BE2C (cell line): ENCODE measurements around the gene EIF4EBP2.

Experiments used
- DNase-seq: peaks from one replicate; pipeline ENCODE4 v3.0.0-alpha.2; 2020
- H3K27me3 ChIP-seq: fragments of 250-450 bp; sonication (Bioruptor Pico); 2 replicates; pipeline ENCODE4 v1.5.1; 2020; ENCODE audit warnings: mild to moderate bottlenecking
- H3K36me3 ChIP-seq: fragments of 250-450 bp; sonication (Bioruptor Pico); 2 replicates; pipeline ENCODE4 v1.5.1; 2020; ENCODE audit warnings: mild to moderate bottlenecking
- H3K4me1 ChIP-seq: fragments of 250-450 bp; sonication (Bioruptor Pico); 2 replicates; pipeline ENCODE4 v1.5.1; 2020
- H3K4me3 ChIP-seq: 2 replicates; pipeline ENCODE4 v1.5.1; 2011; ENCODE audit warnings: low read depth, low read length
- H3K9me3 ChIP-seq: fragments of 250-450 bp; sonication (Bioruptor Pico); 2 replicates; pipeline ENCODE4 v1.5.1; 2020
- CTCF ChIP-seq: IDR thresholded peaks from 2 replicates; pipeline ENCODE4 v1.5.1; 2012; ENCODE audit warnings: mild to moderate bottlenecking, low read depth, low read length

Gene EIF4EBP2

GRCh38 chr10:70441161-70441894 lies 37.4 kb downstream of the EIF4EBP2 start, which contains the start of gene NODAL:
Gene NODAL, minus strand, starts transcription at chr10:70441681. Its CDS starts 14 bp downstream, at chr10:70441667.
- Histone ChIP-seq H3K27me3 (peaks cover 34% of the 10 kb centered on the region), H3K4me3 (no peak within 1 kb of the TSS; the same call in 1 of the 2 replicates), H3K9me3 (no peaks in the 10 kb centered on the region), H3K36me3 (no peaks in the 10 kb centered on the region), H3K4me1 (no peaks in the 10 kb centered on the region)
- no peak for TF ChIP-seq CTCF
- DNase-seq = no peak

GRCh38 chr10:70441895-70442309 lies 38.0 kb downstream of the EIF4EBP2 start:
- no peak for TF ChIP-seq CTCF
- DNase-seq = no peak
- H3K27me3 ChIP-seq = peaks cover 34% of the 10 kb centered on the region
- no peaks in the 10 kb centered on the region for H3K36me3 ChIP-seq
- no peaks in the 10 kb centered on the region for H3K4me1 ChIP-seq
- H3K4me3 ChIP-seq = no peak overlapping the region
- H3K9me3 ChIP-seq = no peaks in the 10 kb centered on the region

- H3K27me3 ChIP-seq = peaks cover 34% of the 10 kb centered on the region
Measured at GRCh38 chr10:70442332-70442988, 38.5 kb downstream of the EIF4EBP2 start.

GRCh38 chr10:70444744-70445143 lies 40.8 kb downstream of the EIF4EBP2 start:
- Histone ChIP-seq H3K36me3 (no peaks in the 10 kb centered on the region), H3K4me1 (no peaks in the 10 kb centered on the region), H3K4me3 (no peak overlapping the region), H3K27me3 (peaks cover 29% of the 10 kb centered on the region), H3K9me3 (no peaks in the 10 kb centered on the region)
- no peak for DNase-seq
- no peak for TF ChIP-seq CTCF

More at GRCh38 chr10:70442332-70442988, 38.5 kb downstream of the EIF4EBP2 start:
- H3K4me1 ChIP-seq = no peaks in the 10 kb centered on the region
- TF ChIP-seq CTCF = no peak
- H3K36me3 ChIP-seq = no peaks in the 10 kb centered on the region
- no peaks in the 10 kb centered on the region for H3K9me3 ChIP-seq
- no peak for DNase-seq
- H3K4me3 ChIP-seq = no peak overlapping the region

- Histone ChIP-seq H3K4me3 (no peak overlapping the region), H3K9me3 (no peaks in the 10 kb centered on the region), H3K36me3 (no peaks in the 10 kb centered on the region), H3K4me1 (no peaks in the 10 kb centered on the region), H3K27me3 (peaks cover 17% of the 10 kb centered on the region)
- DNase-seq = no peak
- no peak for TF ChIP-seq CTCF
Measured at GRCh38 chr10:70445718-70446657, 42.0 kb downstream of the EIF4EBP2 start.
